Thoracic aorta (tissue), 2 donors: ENCODE measurements around the gene AUTS2. TPM values are rescaled to one million over a fixed set of nuclear protein-coding genes. Genes with fewer than 3 reads are reported as not detected.
A peak's percentile ranks its signal among the peaks of the same experiment; 100 is the strongest.

ENCODE experiments used
- ATAC-seq: fragments of 150-250 bp; one replicate; pipeline ENCODE4 v1.8.0; 2017; ENCODE audit warnings: low read depth; ENCODE audit not compliant: insufficient number of reproducible peaks, low FRiP score
- DNase-seq: peaks from one replicate; pipeline ENCODE4 v3.0.0-alpha.2; 2020; ENCODE audit warnings: low spot score
- H3K27ac ChIP-seq, 2 donors: fragments of 200-600 bp; sonication (generic); 1 replicate in 1 of 2; 2 replicates in 1 of 2; pipeline ENCODE4 v1.5.1; 2016; ENCODE audit warnings: mild to moderate bottlenecking in 2 of 2, moderate library complexity in 2 of 2
- H3K27me3 ChIP-seq: fragments of 200-600 bp; sonication (generic); replicated peaks from 2 replicates; pipeline ENCODE4 v1.6.0; 2016; ENCODE audit warnings: mild to moderate bottlenecking; ENCODE audit not compliant: insufficient read depth
- H3K36me3 ChIP-seq: fragments of 200-600 bp; sonication (generic); one replicate; pipeline ENCODE4 v1.5.1; 2016
- H3K4me1 ChIP-seq, 2 donors: fragments of 200-600 bp; sonication (generic); 1 replicate in 1 of 2; 2 replicates in 1 of 2; pipeline versions ENCODE4 v1.5.1 to v1.6.0; 2016; ENCODE audit warnings: low read depth in 2 of 2, mild to moderate bottlenecking in 1 of 2; ENCODE audit not compliant: control insufficient read depth in 1 of 2
- H3K4me3 ChIP-seq: fragments of 200-600 bp; sonication (generic); 2 replicates; pipeline ENCODE4 v1.5.1; 2016; ENCODE audit warnings: mild to moderate bottlenecking
- H3K9me3 ChIP-seq: fragments of 200-600 bp; sonication (generic); 2 replicates; pipeline ENCODE4 v1.5.1; 2016
- CTCF ChIP-seq: fragments of 200-600 bp; sonication (generic); IDR thresholded peaks from one replicate; pipeline ENCODE4 v1.5.1; 2019; ENCODE audit warnings: antibody characterized with exemption
- total RNA-seq, 2 donors: library from RNA; depleted of rRNA; stranded (reverse); fragments of >200 nt; gene quantifications; one replicate each; pipeline versions ENCODE4 v1.1.0 to v1.2.3, GENCODE V29; 2016

AUTS2 gene
- total RNA-seq, 2 donors from 2014 or later = 49.4 to 101 TPM

GRCh38 chr7:70387217-70387616 is 788.9 kb downstream of the AUTS2 start:
- DNase-seq = no peak
- no peak for TF ChIP-seq CTCF
- H3K4me1 ChIP-seq = peaks cover 52 to 93% of the 10 kb centered on the region in 2 donors
- no peaks in the 10 kb centered on the region for H3K27me3 ChIP-seq
- H3K36me3 ChIP-seq = no peaks in the 10 kb centered on the region
- no peak for ATAC-seq
- H3K4me3 ChIP-seq = no peak overlapping the region
- peak overlapping the region; percentile 27 to 64 for H3K27ac ChIP-seq
- H3K9me3 ChIP-seq = no peaks in the 10 kb centered on the region

GRCh38 chr7:70389531-70390151 is 791.4 kb downstream of the AUTS2 start:
- no peak for TF ChIP-seq CTCF
- ATAC-seq (no peak), DNase-seq (no peak)
- H3K27me3 ChIP-seq = no peaks in the 10 kb centered on the region
- peak overlapping the region; percentile 0 for H3K4me3 ChIP-seq
- no peaks in the 10 kb centered on the region for H3K36me3 ChIP-seq
- H3K27ac ChIP-seq = peak overlapping the region; percentile 76 to 87
- H3K9me3 ChIP-seq = no peaks in the 10 kb centered on the region
- peaks cover 58 to 88% of the 10 kb centered on the region in 2 donors for H3K4me1 ChIP-seq

- ATAC-seq (peak; percentile 48), DNase-seq (no peak)
- peaks cover 53 to 82% of the 10 kb centered on the region in 2 donors for H3K4me1 ChIP-seq
- no peaks in the 10 kb centered on the region for H3K27me3 ChIP-seq
- H3K27ac ChIP-seq = peak overlapping the region; percentile 76 to 87
- TF ChIP-seq CTCF = no peak
- H3K4me3 ChIP-seq = no peak overlapping the region
- H3K36me3 ChIP-seq = no peaks in the 10 kb centered on the region
- H3K9me3 ChIP-seq = no peaks in the 10 kb centered on the region
Observed at GRCh38 chr7:70390251-70390650, 792.0 kb downstream of the AUTS2 start.

GRCh38 chr7:70392256-70392876 is 794.1 kb downstream of the AUTS2 start:
- peaks cover 45 to 61% of the 10 kb centered on the region in 2 donors for H3K4me1 ChIP-seq
- no peak for TF ChIP-seq CTCF
- no peaks in the 10 kb centered on the region for H3K27me3 ChIP-seq
- DNase-seq (no peak), ATAC-seq (peak; percentile 81)
- peak overlapping the region; percentile 41 for H3K4me3 ChIP-seq
- no peaks in the 10 kb centered on the region for H3K9me3 ChIP-seq
- peak overlapping the region; percentile 76 to 87 for H3K27ac ChIP-seq
- no peaks in the 10 kb centered on the region for H3K36me3 ChIP-seq

GRCh38 chr7:70392877-70393435 is 794.7 kb downstream of the AUTS2 start:
- Histone ChIP-seq H3K27ac (peak overlapping the region; percentile 1 to 87), H3K27me3 (no peaks in the 10 kb centered on the region), H3K4me1 (peaks cover 41 to 55% of the 10 kb centered on the region in 2 donors), H3K4me3 (peak overlapping the region; percentile 41), H3K36me3 (no peaks in the 10 kb centered on the region), H3K9me3 (no peaks in the 10 kb centered on the region)
- ATAC-seq = no peak
- no peak for DNase-seq
- TF ChIP-seq CTCF = no peak
